Stromal cell of bone marrow (primary cell): Measurements from ENCODE around the gene CSTA.

Source experiments
- DNase-seq: peaks from one replicate; pipeline ENCODE4 v3.0.0-alpha.2; 2012; ENCODE audit warnings: low read depth

CSTA gene

GRCh38 chr3:122382888-122383666, 58.0 kb downstream of the CSTA start, which contains the start of gene MIX23:
Gene MIX23, minus strand, starts transcription at chr3:122383231. Its CDS starts 7 bp downstream, at chr3:122383224.
- peak; percentile 70 for DNase-seq

- peak; percentile 76 for DNase-seq
Observed at GRCh38 chr3:122383771-122384697, 59.0 kb downstream of the CSTA start, which contains the start of gene FAM162A. Gene FAM162A, plus strand, starts transcription at chr3:122384182. Its CDS starts 84 bp downstream, at chr3:122384266.

- DNase-seq, result no peak
Observed at GRCh38 chr3:122387709-122388108, 62.7 kb downstream of the CSTA start.

GRCh38 chr3:122389197-122389596, 64.1 kb downstream of the CSTA start:
- no peak for DNase-seq

- DNase-seq, result no peak
Observed at GRCh38 chr3:122389892-122390291, 64.8 kb downstream of the CSTA start.

- no peak for DNase-seq
Observed at GRCh38 chr3:122390665-122391064, 65.6 kb downstream of the CSTA start.
